ENCODE measurements around the gene ELP1.

DNA sequence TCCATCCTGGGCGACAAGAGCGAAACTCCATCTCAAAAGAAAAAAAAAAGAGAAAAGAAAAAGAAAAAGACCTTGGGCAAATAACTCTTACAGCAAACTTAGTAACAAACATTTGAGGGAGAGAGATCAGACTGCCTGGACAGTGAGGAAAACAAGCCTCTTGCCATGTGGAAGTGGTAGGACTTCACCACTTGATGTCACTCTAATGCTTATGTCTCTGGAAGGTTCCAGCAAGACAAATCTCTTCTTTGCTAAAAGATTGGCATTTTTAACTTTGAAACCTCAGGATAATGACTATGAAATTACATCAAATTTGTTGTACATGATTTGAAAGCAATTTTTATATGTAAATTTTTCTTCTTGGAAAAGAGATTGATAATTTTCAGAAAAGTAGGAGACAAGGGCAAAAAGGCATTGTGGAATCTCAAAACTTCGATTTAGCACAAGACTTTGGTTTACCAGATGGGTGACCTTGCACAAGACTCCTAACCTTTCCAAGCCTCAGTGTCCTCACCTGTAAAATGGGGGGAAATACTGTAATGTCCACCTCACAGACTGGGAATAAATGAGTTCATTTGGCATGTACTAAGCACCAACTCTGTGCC, 83.5 kb downstream of the ELP1 start:
- TF ChIP-seq, protein P1, sequence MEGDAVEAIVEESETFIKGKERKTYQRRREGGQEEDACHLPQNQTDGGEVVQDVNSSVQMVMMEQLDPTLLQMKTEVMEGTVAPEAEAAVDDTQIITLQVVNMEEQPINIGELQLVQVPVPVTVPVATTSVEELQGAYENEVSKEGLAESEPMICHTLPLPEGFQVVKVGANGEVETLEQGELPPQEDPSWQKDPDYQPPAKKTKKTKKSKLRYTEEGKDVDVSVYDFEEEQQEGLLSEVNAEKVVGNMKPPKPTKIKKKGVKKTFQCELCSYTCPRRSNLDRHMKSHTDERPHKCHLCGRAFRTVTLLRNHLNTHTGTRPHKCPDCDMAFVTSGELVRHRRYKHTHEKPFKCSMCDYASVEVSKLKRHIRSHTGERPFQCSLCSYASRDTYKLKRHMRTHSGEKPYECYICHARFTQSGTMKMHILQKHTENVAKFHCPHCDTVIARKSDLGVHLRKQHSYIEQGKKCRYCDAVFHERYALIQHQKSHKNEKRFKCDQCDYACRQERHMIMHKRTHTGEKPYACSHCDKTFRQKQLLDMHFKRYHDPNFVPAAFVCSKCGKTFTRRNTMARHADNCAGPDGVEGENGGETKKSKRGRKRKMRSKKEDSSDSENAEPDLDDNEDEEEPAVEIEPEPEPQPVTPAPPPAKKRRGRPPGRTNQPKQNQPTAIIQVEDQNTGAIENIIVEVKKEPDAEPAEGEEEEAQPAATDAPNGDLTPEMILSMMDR (IDR thresholded peaks at IDR 0.05; ENCODE audit: low read length): peak; percentile 32; the same call in 1 of the 2 replicates
- TF ChIP-seq EZH2 (IDR thresholded peaks at IDR 0.05; ENCODE audit: borderline replicate concordance, low read length): no peak
